Limb (tissue), 2 donors: Measurements from ENCODE around the gene CDCA4.
"Not testable (repeated sequence)": the region's sequence is repeated elsewhere in the genome, so short reads cannot be mapped to it uniquely, and the experiment has no call there.

Experiments used
- DNase-seq, 2 donors: peaks; one replicate each; pipeline ENCODE4 v3.0.0-alpha.2; 2016; ENCODE audit errors: extremely low spot score in 2 of 2

CDCA4 gene

GRCh38 chr14:105058521-105059034 lies 37.7 kb upstream of the CDCA4 start:
- no peak for DNase-seq

- DNase-seq, result no peak
These were observed 35.5 kb upstream of the CDCA4 start for GRCh38 chr14:105056303-105056831.

GRCh38 chr14:105055736-105056302 lies 34.9 kb upstream of the CDCA4 start:
- DNase-seq, result no peak

GRCh38 chr14:105055334-105055733 lies 34.5 kb upstream of the CDCA4 start:
- no peak for DNase-seq

- DNase-seq, result no peak
These were observed 33.1 kb upstream of the CDCA4 start for GRCh38 chr14:105053996-105054395.

GRCh38 chr14:105053421-105053820 lies 32.5 kb upstream of the CDCA4 start:
- DNase-seq, result no peak

GRCh38 chr14:105052110-105052458 lies 31.2 kb upstream of the CDCA4 start:
- DNase-seq, result no peak

GRCh38 chr14:105051182-105052109 lies 30.6 kb upstream of the CDCA4 start:
- no peak for DNase-seq

- peak in 1 of 2 donors; percentile 46 for DNase-seq
These were observed 29.6 kb upstream of the CDCA4 start for GRCh38 chr14:105050551-105050897.

GRCh38 chr14:105049753-105050550 lies 29.1 kb upstream of the CDCA4 start:
- no peak for DNase-seq

- DNase-seq, result no peak
These were observed 26.6 kb upstream of the CDCA4 start for GRCh38 chr14:105047283-105048016.

GRCh38 chr14:105046891-105047282 lies 26.0 kb upstream of the CDCA4 start:
- no peak for DNase-seq

GRCh38 chr14:105045710-105046326 lies 24.9 kb upstream of the CDCA4 start:
- peak; percentile 89 to 93 for DNase-seq

- DNase-seq, result no peak
These were observed 22.8 kb upstream of the CDCA4 start for GRCh38 chr14:105043641-105044040.

GRCh38 chr14:105042813-105043212 lies 21.9 kb upstream of the CDCA4 start:
- DNase-seq, result no peak

- DNase-seq, result no peak
These were observed 21.2 kb upstream of the CDCA4 start for GRCh38 chr14:105041841-105042765.

GRCh38 chr14:105039458-105040205 lies 18.7 kb upstream of the CDCA4 start:
- DNase-seq, result no peak

- not testable (repeated sequence) for DNase-seq
These were observed 14.7 kb upstream of the CDCA4 start for GRCh38 chr14:105035616-105036015.
